DND-41 (cell line): ENCODE results near the gene NXPH2.

Experiments used
- EZH2 ChIP-seq: IDR thresholded peaks from 3 replicates; pipeline ENCODE4 v1.6.1; 2012; ENCODE audit warnings: borderline replicate concordance, low read depth, mild to moderate bottlenecking, moderate library complexity, low read length, inconsistent platforms; ENCODE audit not compliant: severe bottlenecking
- TF ChIP-seq, protein P1 (sequence below): IDR thresholded peaks from 2 replicates; pipeline ENCODE4 v1.5.1; 2012; ENCODE audit warnings: borderline replicate concordance, low read length, moderate library complexity, mild to moderate bottlenecking; ENCODE audit not compliant: poor library complexity, severe bottlenecking; ENCODE audit errors: extremely low read depth

DNA sequence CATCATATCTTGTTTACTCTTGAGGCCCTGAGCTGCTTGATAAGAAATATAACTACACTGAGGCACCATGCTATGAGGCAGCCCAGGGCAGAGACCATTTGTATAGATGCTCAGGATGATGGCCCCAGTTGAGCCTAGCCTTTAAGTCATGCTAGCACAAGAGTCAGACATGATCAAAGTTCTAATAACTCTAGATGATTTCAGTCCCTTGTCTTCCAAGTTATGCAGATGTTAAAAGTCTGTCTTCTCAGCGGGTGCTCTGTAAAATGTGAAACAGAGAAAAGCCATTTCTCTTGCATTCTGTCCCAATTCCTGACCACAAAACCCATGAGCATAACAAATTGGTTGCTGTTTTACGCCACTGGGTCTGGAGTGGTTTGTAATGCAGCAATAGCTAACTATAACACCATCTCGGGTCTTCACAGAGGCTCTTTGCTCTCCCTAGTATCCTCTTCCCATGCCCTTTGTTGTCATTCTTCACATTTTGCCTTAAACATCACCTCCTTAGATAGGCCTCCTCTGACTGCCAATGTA is 49.6 kb downstream of the NXPH2 start:
- TF ChIP-seq, protein P1, sequence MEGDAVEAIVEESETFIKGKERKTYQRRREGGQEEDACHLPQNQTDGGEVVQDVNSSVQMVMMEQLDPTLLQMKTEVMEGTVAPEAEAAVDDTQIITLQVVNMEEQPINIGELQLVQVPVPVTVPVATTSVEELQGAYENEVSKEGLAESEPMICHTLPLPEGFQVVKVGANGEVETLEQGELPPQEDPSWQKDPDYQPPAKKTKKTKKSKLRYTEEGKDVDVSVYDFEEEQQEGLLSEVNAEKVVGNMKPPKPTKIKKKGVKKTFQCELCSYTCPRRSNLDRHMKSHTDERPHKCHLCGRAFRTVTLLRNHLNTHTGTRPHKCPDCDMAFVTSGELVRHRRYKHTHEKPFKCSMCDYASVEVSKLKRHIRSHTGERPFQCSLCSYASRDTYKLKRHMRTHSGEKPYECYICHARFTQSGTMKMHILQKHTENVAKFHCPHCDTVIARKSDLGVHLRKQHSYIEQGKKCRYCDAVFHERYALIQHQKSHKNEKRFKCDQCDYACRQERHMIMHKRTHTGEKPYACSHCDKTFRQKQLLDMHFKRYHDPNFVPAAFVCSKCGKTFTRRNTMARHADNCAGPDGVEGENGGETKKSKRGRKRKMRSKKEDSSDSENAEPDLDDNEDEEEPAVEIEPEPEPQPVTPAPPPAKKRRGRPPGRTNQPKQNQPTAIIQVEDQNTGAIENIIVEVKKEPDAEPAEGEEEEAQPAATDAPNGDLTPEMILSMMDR: no peak
- no peak for TF ChIP-seq EZH2
